ENCODE data around the gene ZSCAN31.

ZSCAN31 gene

DNA sequence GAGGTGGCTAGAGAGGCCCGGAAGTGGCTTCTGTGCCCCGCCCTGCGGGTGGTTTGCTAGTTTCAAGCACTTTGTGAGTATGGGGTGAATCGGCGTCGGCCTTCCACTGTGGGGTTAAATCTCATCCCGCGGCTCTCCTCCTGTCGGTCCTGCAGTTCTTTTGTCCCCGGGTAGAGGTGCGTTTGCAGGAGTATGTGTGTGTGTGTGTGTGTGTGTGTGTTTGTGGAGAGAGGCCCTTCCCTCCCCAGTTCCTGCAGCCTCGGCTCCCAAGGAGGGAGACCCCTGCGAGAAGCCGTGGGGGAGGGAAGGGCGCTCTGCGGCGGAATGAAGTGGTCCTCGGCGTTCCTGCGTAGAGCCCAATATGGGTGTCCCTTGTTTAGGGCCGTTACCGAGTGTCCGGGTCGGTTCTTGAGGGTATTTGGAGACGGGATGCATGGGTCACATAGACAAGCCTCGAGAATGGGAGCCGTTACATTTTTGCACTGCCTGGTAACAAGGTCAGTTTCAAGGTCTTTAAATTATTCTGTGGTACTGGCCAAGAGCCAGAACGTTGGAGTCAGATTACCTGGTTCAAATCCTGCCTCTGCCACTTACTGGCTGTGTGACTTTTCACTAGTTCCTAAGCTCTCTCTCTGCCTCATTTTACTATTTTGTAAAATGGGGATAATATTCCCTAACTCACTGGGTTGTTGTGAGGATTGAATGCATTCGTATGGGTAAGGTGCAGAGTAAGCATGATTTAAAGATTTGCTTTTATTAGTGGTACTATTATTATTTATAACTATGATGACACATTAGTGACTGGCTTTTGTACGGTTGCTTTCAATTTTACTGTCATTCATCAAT is 14.2 kb upstream of the ZSCAN31 start, which contains the start of gene ZKSCAN3:
Gene ZKSCAN3, plus strand, starts transcription at position 56 of the 846 bp plus-strand sequence. CDS start 9,640 bp downstream, outside the sequence.
- peak; percentile 98 for ATAC-seq (replicated peaks; ENCODE audit: extremely low read depth, poor library complexity, severe bottlenecking)
- peak; percentile 59 for DNase-seq (ENCODE audit: low spot score in 2 of 2)
- Mint-ChIP-seq H3K4me1 (peaks cover 34% of the 10 kb centered on the region), H3K36me3 (ENCODE audit: insufficient read depth) (peaks cover 6% of the 10 kb centered on the region), H3K4me3 (peak within 1 kb of the TSS; percentile 99), H3K27ac (ENCODE audit: low read depth) (peak within 1 kb of the TSS; percentile 97), H3K9me3 (no peaks in the 10 kb centered on the region), H3K27me3 (peaks cover 19% of the 10 kb centered on the region)

DNA sequence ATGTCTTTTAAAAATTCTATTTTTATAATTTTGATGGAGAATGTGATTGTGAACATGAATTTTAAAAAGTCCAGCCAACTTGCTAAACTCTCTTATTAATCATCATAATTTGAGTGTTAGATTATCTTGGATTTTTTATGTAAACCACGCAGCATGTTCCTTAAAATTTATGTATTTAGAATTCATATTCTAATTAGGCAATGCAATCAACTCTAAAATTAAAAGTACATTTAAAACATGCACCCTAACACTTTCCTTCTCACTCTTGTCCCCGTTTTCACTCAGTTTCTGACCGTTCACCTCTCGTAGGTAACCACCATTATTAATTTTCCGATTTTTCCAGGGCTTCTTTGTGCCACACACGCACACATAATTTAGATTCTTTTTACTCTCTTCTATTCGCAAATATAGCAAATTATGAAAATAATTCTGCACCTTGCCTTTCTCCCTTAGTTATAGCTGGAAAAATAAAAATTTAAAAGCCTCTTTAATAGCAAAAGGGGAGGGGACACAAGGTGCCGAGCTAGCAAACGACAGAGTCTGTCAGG is 13.5 kb upstream of the ZSCAN31 start:
- H3K27me3 Mint-ChIP-seq = peaks cover 24% of the 10 kb centered on the region
- ATAC-seq (replicated peaks; ENCODE audit: extremely low read depth, poor library complexity, severe bottlenecking) = no peak

DNA sequence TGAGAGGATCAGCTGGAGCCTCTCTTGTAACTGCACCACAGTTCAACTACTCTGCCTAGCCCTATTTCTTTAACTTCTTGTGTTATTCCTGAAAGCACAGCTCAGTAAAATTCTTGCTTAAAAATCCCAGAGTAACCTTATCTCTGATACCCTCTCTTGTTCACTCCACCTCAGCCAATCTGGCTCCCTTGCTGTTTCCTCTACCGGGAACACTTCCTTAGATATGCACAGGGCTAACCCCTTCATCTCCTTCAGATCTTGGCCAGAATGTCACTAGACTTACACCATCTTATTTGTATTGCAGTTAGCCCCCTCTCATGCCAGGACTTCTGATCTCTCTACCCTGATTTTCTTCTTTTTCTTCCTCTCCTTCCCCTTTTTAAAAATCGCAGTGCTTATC is 11.2 kb upstream of the ZSCAN31 start:
- Mint-ChIP-seq H3K4me3 (no peak overlapping the region), H3K9me3 (no peaks in the 10 kb centered on the region), H3K27me3 (peaks cover 40% of the 10 kb centered on the region), H3K27ac (ENCODE audit: low read depth) (no peak overlapping the region), H3K36me3 (ENCODE audit: insufficient read depth) (peaks cover 6% of the 10 kb centered on the region), H3K4me1 (peaks cover 28% of the 10 kb centered on the region)
- ATAC-seq (replicated peaks; ENCODE audit: extremely low read depth, poor library complexity, severe bottlenecking) = no peak
- DNase-seq (ENCODE audit: low spot score in 2 of 2) = no peak

More for the DNA sequence above, 13.5 kb upstream of the ZSCAN31 start:
- Mint-ChIP-seq H3K36me3 (ENCODE audit: insufficient read depth) (peaks cover 6% of the 10 kb centered on the region), H3K4me3 (peak overlapping the region; percentile 99), H3K27ac (ENCODE audit: low read depth) (peak overlapping the region; percentile 97), H3K9me3 (no peaks in the 10 kb centered on the region), H3K4me1 (peaks cover 34% of the 10 kb centered on the region)
- DNase-seq (ENCODE audit: low spot score in 2 of 2) = no peak

DNA sequence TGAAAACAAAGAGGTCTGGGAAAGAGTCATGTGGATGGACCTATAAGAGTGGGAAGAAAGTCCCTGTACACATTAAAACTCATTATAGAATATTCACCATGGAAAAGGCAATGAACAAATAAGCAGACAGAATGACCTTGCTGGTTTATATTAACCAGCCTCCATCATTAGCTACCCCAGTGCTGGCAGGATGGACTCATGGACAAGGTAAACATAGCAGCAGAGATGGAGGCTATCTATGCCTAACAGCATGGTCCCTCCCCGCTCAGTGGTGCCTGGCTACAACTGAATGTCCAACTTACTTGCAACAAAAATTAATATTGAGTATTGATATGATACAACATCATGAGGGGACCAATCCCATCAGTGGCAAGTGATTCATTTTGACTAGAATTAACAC is 9.3 kb upstream of the ZSCAN31 start:
- Mint-ChIP-seq H3K36me3 (ENCODE audit: insufficient read depth) (peaks cover 4% of the 10 kb centered on the region), H3K4me3 (no peak overlapping the region), H3K27me3 (peaks cover 47% of the 10 kb centered on the region), H3K27ac (ENCODE audit: low read depth) (no peak overlapping the region), H3K4me1 (peaks cover 10% of the 10 kb centered on the region), H3K9me3 (peaks cover 4% of the 10 kb centered on the region)
- no peak for DNase-seq (ENCODE audit: low spot score in 2 of 2)
- no peak for ATAC-seq (replicated peaks; ENCODE audit: extremely low read depth, poor library complexity, severe bottlenecking)

DNA sequence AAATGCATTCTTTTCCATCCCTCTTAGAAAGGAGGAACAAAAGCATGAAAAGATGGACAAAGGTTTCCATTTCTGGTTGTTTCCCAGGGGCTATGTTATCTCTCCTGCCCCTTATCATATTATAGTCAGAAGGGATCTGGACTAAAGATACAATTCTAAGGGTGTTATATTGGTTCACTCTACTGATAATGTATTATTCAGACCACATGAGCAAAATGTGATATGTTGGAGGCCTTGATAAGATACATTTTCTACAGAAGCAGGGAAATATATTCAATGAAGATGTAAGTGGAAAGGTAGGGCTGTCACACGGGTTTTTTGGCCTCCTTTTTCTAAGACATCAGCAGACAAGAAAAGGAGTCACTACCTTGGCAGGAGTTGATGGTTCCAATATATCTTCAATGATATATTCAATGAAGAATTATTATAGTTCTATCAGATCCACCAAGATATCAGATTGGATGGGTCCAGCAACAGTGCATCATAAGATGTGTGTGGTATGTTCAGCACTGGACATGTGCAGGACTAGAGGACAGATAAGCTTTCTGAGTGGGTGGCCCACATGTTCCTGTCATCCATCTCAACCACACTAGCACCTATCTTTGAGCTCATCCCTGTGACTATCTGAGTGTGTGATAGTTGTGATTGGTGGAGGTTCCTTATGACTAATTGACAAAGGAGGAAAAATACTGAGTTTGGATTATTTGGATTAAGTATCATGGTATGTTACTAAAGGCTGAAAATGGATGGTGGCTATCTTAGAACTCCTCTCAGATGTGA is 8.1 kb upstream of the ZSCAN31 start:
- Mint-ChIP-seq H3K9me3 (peaks cover 6% of the 10 kb centered on the region), H3K36me3 (ENCODE audit: insufficient read depth) (no peaks in the 10 kb centered on the region), H3K4me1 (no peaks in the 10 kb centered on the region), H3K27me3 (peaks cover 49% of the 10 kb centered on the region), H3K27ac (ENCODE audit: low read depth) (no peak overlapping the region), H3K4me3 (no peak overlapping the region)
- DNase-seq (ENCODE audit: low spot score in 2 of 2) = no peak
- no peak for ATAC-seq (replicated peaks; ENCODE audit: extremely low read depth, poor library complexity, severe bottlenecking)

DNA sequence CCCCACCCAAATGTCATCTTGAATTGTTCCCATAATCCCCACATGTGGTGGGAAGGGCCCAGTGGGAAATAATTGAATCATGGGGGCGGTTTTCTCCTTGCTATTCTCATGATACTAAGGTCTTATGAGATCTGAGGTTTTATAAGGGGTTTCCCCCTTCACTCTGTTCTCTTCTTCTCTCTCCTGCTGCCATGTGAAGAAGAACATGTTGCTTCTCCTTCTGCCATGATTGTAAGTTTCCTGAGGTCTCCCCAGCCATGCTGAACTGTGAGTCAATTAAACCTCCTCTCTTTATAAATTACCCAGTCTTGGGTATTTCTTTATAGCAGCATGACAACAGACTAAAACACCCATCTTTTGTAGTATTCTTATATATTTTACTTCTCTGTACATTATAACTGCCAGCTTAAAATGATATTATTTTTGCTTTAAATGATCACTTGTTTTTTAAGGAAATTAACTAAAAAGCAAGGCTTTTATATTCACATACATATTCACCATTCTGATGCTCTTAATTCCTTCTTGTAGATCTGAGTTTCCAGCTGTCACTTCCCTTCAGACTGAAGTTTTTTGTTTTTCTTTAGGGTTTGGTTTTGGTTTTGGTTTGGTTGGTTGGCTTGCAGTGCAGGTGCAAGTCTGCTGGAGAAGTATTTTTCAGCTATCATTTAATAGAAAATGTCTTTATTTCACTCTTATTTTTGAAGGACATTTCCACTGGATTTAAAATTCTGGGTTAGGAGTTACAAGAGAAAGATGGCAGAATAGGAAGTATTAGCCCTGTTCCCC is 4.6 kb upstream of the ZSCAN31 start:
- Mint-ChIP-seq H3K27me3 (peaks cover 30% of the 10 kb centered on the region), H3K9me3 (peaks cover 6% of the 10 kb centered on the region), H3K4me1 (no peaks in the 10 kb centered on the region), H3K27ac (ENCODE audit: low read depth) (no peak overlapping the region), H3K4me3 (no peak overlapping the region), H3K36me3 (ENCODE audit: insufficient read depth) (no peaks in the 10 kb centered on the region)
- no peak for DNase-seq (ENCODE audit: low spot score in 2 of 2)
- no peak for ATAC-seq (replicated peaks; ENCODE audit: extremely low read depth, poor library complexity, severe bottlenecking)

DNA sequence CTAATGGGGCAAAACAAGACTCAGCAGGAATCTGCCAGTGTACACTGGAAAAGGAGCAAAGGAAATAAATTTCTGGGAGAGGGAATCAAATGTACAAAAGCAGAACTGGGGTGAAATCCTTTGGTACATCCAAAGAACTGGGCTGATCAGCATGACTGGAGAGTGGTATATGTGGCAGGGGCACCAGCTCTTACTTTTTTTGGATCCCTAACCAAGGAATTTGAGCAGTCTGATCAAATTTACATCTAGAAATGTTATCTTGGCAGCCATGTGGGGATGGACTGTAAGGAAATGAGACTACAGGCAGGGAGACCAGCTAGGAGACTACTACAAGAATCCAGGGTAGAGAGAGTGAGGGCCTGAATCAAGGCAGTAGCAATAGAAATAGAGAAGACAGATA is 1.2 kb upstream of the ZSCAN31 start:
- Mint-ChIP-seq H3K4me3 (no peak overlapping the region), H3K9me3 (peaks cover 6% of the 10 kb centered on the region), H3K27ac (ENCODE audit: low read depth) (no peak overlapping the region), H3K36me3 (ENCODE audit: insufficient read depth) (no peaks in the 10 kb centered on the region), H3K27me3 (peaks cover 10% of the 10 kb centered on the region), H3K4me1 (peaks cover 11% of the 10 kb centered on the region)
- no peak for DNase-seq (ENCODE audit: low spot score in 2 of 2)
- no peak for ATAC-seq (replicated peaks; ENCODE audit: extremely low read depth, poor library complexity, severe bottlenecking)

DNA sequence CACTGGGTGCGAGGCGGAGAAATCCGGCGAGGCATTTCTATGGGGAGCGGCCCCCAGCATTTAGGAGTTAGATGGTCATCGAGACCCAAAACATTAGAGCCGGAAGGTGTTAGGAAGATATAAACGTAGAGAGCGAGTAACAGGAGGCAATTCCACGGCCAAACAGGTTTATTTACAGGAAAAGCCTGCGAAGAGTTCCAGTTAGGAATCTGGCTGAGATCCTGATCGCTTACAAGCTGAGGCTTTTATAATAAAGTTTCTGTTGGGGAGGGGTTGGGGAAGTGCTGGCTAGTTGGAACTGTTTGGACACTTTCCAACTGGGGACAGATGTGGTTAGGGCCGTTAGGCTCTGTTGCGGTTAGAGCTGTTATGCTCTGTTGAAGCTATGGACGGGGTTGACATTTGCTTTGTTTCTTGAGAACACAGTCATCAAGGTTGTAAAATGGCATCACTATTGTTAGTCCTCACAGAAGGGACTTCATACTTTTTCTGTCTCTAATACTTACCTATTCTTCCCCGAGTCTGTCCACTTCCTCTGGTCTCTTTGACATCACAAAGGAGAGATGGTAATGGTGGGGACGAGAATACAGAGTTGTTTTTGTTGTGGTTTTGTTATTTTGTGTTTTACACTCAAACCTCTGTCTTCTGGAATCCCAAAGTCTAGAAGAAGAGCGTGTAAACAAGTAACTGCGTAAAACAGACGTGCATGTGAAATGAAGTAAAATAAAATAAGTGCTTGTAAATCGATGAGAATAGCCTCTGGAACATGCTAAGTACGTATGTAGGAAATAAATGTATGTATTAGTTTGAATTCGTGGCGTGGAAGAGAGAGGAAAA is 554 bp upstream of the ZSCAN31 start:
- ATAC-seq (replicated peaks; ENCODE audit: extremely low read depth, poor library complexity, severe bottlenecking) (peak; percentile 7), DNase-seq (ENCODE audit: low spot score in 2 of 2) (no peak)
- H3K27me3 Mint-ChIP-seq = peaks cover 9% of the 10 kb centered on the region
- peaks cover 6% of the 10 kb centered on the region for H3K9me3 Mint-ChIP-seq
- H3K4me1 Mint-ChIP-seq = peaks cover 11% of the 10 kb centered on the region
- H3K4me3 Mint-ChIP-seq = no peak overlapping the region
- no peaks in the 10 kb centered on the region for H3K36me3 Mint-ChIP-seq (ENCODE audit: insufficient read depth)
- H3K27ac Mint-ChIP-seq (ENCODE audit: low read depth) = no peak overlapping the region

DNA sequence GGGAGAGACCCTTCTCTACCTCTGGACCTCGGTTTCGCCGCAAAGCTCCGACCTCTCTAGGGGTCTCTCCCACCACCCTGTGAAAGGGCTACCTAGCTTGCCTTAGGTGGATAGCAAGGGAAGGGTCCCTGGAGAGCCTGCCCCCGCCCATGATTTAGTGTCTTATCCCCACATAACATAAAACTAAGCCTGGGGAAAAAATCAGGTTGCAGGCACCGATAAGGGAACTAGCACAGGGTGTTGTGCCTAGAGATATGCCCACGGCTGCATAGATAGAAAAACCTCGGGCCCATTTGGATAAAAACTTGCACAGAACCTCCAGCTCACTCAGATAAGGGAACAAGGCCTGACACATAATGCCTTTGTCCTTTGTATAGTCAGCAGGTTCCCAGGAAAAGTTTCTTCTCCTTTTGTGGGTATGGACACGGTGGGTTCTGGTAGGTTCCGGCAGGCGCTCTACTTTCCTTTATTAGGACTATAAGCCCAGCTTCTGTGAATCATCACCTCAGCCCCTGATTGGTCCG is 846 bp downstream of the ZSCAN31 start:
- H3K27me3 Mint-ChIP-seq = peaks cover 1% of the 10 kb centered on the region
- H3K27ac Mint-ChIP-seq (ENCODE audit: low read depth) = no peak overlapping the region
- H3K36me3 Mint-ChIP-seq (ENCODE audit: insufficient read depth) = no peaks in the 10 kb centered on the region
- ATAC-seq (replicated peaks; ENCODE audit: extremely low read depth, poor library complexity, severe bottlenecking) (peak; percentile 17), DNase-seq (ENCODE audit: low spot score in 2 of 2) (no peak)
- H3K4me1 Mint-ChIP-seq = peaks cover 11% of the 10 kb centered on the region
- H3K4me3 Mint-ChIP-seq = no peak overlapping the region
- peaks cover under 1% of the 10 kb centered on the region for H3K9me3 Mint-ChIP-seq

DNA sequence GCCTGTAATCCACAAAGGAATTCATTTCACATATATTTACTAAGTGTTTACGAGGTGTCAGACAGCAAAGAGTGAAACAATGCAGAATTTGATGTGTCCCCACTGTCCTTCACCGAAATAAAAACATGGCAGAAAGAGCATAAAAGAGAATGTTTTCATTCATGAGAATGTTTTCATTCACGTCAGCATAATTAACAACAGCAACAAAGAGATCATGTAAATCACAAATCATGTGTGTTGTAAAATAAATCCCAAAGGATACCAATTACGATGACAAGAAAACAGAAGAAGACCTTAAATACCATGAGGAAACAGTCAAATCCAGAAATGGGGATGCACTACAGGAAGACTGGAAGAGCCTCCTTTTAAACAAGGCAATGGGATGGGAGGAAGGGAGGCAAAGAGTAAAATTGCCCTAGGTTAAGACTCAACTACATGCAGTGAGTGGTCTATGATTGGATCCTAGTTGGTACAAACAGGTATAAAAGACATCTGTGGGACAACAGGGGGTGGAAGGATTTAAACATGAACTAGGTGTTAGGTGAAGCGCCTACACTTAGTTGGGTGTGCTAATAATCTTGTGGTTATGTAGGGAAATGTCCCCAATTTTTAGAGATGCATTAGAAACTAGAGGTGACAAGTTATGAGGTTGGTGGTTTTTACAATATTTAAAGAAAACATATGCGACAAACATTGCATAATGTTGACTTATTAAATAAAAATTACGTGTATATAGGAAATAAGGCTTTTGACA is 1.5 kb downstream of the ZSCAN31 start:
- no peak overlapping the region for H3K4me3 Mint-ChIP-seq
- H3K27ac Mint-ChIP-seq (ENCODE audit: low read depth) = no peak overlapping the region
- no peaks in the 10 kb centered on the region for H3K36me3 Mint-ChIP-seq (ENCODE audit: insufficient read depth)

DNA sequence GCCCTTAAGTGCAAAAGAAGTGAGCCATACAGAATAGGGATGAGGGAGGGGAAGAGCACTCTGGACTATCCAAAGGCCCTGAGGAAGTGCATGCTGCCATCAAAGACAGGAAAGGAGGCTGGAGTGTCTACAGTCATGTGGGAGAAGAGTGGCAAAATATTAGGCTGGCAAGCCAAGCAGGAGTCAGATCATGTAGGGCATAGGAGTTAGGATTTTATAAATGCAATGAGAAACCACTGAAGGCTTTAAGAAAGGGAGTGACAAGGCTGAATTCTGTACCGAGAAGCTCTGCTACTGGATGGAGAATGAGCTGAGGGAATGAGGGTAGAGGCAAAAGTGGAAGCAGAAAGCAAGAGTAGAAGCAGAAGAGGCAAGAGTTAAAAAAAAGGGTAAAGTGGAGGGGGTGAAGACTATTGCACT is 2.3 kb downstream of the ZSCAN31 start:
- no peak for DNase-seq (ENCODE audit: low spot score in 2 of 2)
- Mint-ChIP-seq H3K4me3 (no peak overlapping the region), H3K9me3 (peaks cover 4% of the 10 kb centered on the region)

More for the DNA sequence above, 1.5 kb downstream of the ZSCAN31 start:
- DNase-seq (ENCODE audit: low spot score in 2 of 2) (no peak), ATAC-seq (replicated peaks; ENCODE audit: extremely low read depth, poor library complexity, severe bottlenecking) (peak; percentile 19)
- Mint-ChIP-seq H3K4me1 (peaks cover 11% of the 10 kb centered on the region), H3K9me3 (no peaks in the 10 kb centered on the region), H3K27me3 (no peaks in the 10 kb centered on the region)

More for the DNA sequence above, 2.3 kb downstream of the ZSCAN31 start:
- no peaks in the 10 kb centered on the region for H3K36me3 Mint-ChIP-seq (ENCODE audit: insufficient read depth)
- ATAC-seq (replicated peaks; ENCODE audit: extremely low read depth, poor library complexity, severe bottlenecking) = no peak
- no peak overlapping the region for H3K27ac Mint-ChIP-seq (ENCODE audit: low read depth)
- peaks cover 11% of the 10 kb centered on the region for H3K4me1 Mint-ChIP-seq
- no peaks in the 10 kb centered on the region for H3K27me3 Mint-ChIP-seq

Measured in central memory CD8-positive, alpha-beta T cell (primary cell).